SH-SY5Y (cell line): Measurements from ENCODE around the gene VWA5A.

Source experiments
- GATA2 ChIP-seq: IDR thresholded peaks from 2 replicates; pipeline ENCODE4 v1.6.1; 2011; ENCODE audit warnings: mild to moderate bottlenecking, low read depth, low read length
- GATA3 ChIP-seq: IDR thresholded peaks from 2 replicates; pipeline ENCODE4 v1.6.1; 2011; ENCODE audit warnings: low read depth, mild to moderate bottlenecking, low read length, moderate library complexity

DNA sequence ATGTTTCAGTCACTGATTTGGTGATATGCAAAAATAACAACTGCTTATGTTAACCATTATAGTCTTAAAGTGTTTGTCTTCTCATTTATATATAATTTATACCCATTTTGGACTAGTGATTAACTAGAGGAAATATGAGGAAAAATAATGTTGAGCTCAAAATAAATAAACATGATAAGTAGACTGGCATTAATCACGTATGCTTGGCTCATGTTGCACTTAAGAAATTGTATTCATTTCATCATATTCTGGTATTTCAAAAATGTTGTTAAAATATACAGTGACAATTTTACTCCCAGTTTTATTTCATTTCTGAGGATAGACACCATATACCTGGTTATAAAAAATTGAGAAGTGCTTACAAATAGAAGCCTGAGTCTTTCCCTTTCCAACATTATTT is 64.1 kb downstream of the VWA5A start:
- no peak for TF ChIP-seq GATA3
- TF ChIP-seq GATA2 = no peak
